WTC11 (cell line): ENCODE measurements around the gene RNF126. TPM values are rescaled to one million over a fixed set of nuclear protein-coding genes. Genes with fewer than 3 reads are reported as not detected.

Experiments used
- ATAC-seq: fragments of 200-7000 bp; cut with Tn5 transposase; 2 replicates; pipeline ENCODE4 v1.10.0; 2021; ENCODE audit warnings: mild to moderate bottlenecking, moderate library complexity
- CTCF ChIA-PET: fragments of 300-600 bp; sonication (Branson Sonifier 250); formaldehyde crosslinking; loops from one replicate; lab custom pipeline; 2021; ENCODE audit warnings: antibody characterized with exemption; lab: Charles Lee
- POLR2A ChIA-PET: fragments of 350-600 bp; sonication (Branson Sonifier 250); formaldehyde crosslinking; loops from one replicate; lab custom pipeline; 2021; ENCODE audit warnings: antibody characterized with exemption; lab: Charles Lee
- DNase-seq: peaks from one replicate; pipeline ENCODE4 v3.0.0; 2021; ENCODE audit warnings: low spot score
- H3K27ac Mint-ChIP-seq: 2 replicates; pipeline ENCODE4 v1.8.0; 2021; ENCODE audit warnings: mixed read lengths
- H3K27me3 Mint-ChIP-seq: 2 replicates; pipeline ENCODE4 v1.8.0; 2021; ENCODE audit warnings: low read depth, mild to moderate bottlenecking, moderate library complexity, mixed read lengths
- H3K36me3 Mint-ChIP-seq: 2 replicates; pipeline ENCODE4 v1.8.0; 2021; ENCODE audit warnings: mixed read lengths
- H3K4me1 Mint-ChIP-seq: 2 replicates; pipeline ENCODE4 v1.8.0; 2022; ENCODE audit warnings: mixed read lengths
- H3K4me3 Mint-ChIP-seq: 2 replicates; pipeline ENCODE4 v1.8.0; 2021; ENCODE audit warnings: mild to moderate bottlenecking, moderate library complexity, mixed read lengths
- H3K9me3 Mint-ChIP-seq: 2 replicates; pipeline ENCODE4 v1.8.0; 2021; ENCODE audit warnings: mixed read lengths
- ARID4B ChIP-seq: sonication (generic); formaldehyde crosslinking; IDR thresholded peaks from 2 replicates; pipeline ENCODE4 v1.8.0; 2023; ENCODE audit warnings: missing genetic modification reagents, mild to moderate bottlenecking, borderline replicate concordance
- ATF1 ChIP-seq: sonication (generic); formaldehyde crosslinking; IDR thresholded peaks from 2 replicates; pipeline ENCODE4 v1.8.1; 2023; ENCODE audit warnings: mild to moderate bottlenecking, moderate library complexity, missing genetic modification reagents
- CREB1 ChIP-seq: sonication (generic); formaldehyde crosslinking; IDR thresholded peaks from 2 replicates; pipeline ENCODE4 v1.8.0; 2023; ENCODE audit warnings: mild to moderate bottlenecking, missing genetic modification reagents
- E2F5 ChIP-seq: sonication (generic); formaldehyde crosslinking; IDR thresholded peaks from 2 replicates; pipeline ENCODE4 v1.8.1; 2022; ENCODE audit warnings: mild to moderate bottlenecking, moderate library complexity, missing genetic modification reagents
- ELF4 ChIP-seq: sonication (generic); formaldehyde crosslinking; IDR thresholded peaks from 2 replicates; pipeline ENCODE4 v1.8.1; 2022; ENCODE audit warnings: low read depth, mild to moderate bottlenecking, moderate library complexity, missing genetic modification reagents
- ESRRA ChIP-seq: sonication (generic); formaldehyde crosslinking; IDR thresholded peaks from 2 replicates; pipeline ENCODE4 v1.8.1; 2022; ENCODE audit warnings: mild to moderate bottlenecking, missing genetic modification reagents, borderline replicate concordance
- FOXK1 ChIP-seq: sonication (generic); formaldehyde crosslinking; IDR thresholded peaks from 2 replicates; pipeline ENCODE4 v1.8.0; 2022; ENCODE audit warnings: mild to moderate bottlenecking, moderate library complexity, missing genetic modification reagents
- MLX ChIP-seq: sonication (generic); formaldehyde crosslinking; IDR thresholded peaks from 2 replicates; pipeline ENCODE4 v1.8.1; 2023; ENCODE audit warnings: mild to moderate bottlenecking, missing genetic modification reagents, moderate library complexity
- MXD4 ChIP-seq: fragments of 250-450 bp; sonication (Bioruptor Pico); IDR thresholded peaks from 2 replicates; pipeline ENCODE4 v1.8.0; 2021; ENCODE audit warnings: mild to moderate bottlenecking, moderate library complexity, borderline replicate concordance
- NFATC4 ChIP-seq: fragments of 250-450 bp; sonication (Bioruptor Pico); IDR thresholded peaks from 2 replicates; pipeline ENCODE4 v1.9.0; 2021; ENCODE audit warnings: mild to moderate bottlenecking
- NR1H2 ChIP-seq: sonication (generic); formaldehyde crosslinking; IDR thresholded peaks from 2 replicates; pipeline ENCODE4 v1.9.0; 2021; ENCODE audit warnings: mild to moderate bottlenecking, moderate library complexity, missing genetic modification reagents
- TCF7 ChIP-seq: sonication (generic); formaldehyde crosslinking; IDR thresholded peaks from 2 replicates; pipeline ENCODE4 v1.8.0; 2022; ENCODE audit warnings: mild to moderate bottlenecking, low read depth, missing genetic modification reagents, moderate library complexity
- TEAD1 ChIP-seq: sonication (generic); formaldehyde crosslinking; IDR thresholded peaks from 2 replicates; pipeline ENCODE4 v1.8.0; 2022; ENCODE audit warnings: mild to moderate bottlenecking, missing genetic modification reagents
- TEAD4 ChIP-seq: sonication (generic); formaldehyde crosslinking; IDR thresholded peaks from 2 replicates; pipeline ENCODE4 v1.8.0; 2022; ENCODE audit warnings: mild to moderate bottlenecking, missing genetic modification reagents
- ZNF281 ChIP-seq: sonication (generic); formaldehyde crosslinking; IDR thresholded peaks from 2 replicates; pipeline ENCODE4 v1.8.0; 2023; ENCODE audit warnings: mild to moderate bottlenecking, missing genetic modification reagents
- ZNF317 ChIP-seq: sonication (generic); formaldehyde crosslinking; IDR thresholded peaks from 2 replicates; pipeline ENCODE4 v1.8.1; 2023; ENCODE audit warnings: low read depth, mild to moderate bottlenecking, moderate library complexity, missing genetic modification reagents, borderline replicate concordance
- ZNF396 ChIP-seq: fragments of 250-450 bp; sonication (Bioruptor Pico); IDR thresholded peaks from 2 replicates; pipeline ENCODE4 v1.8.0; 2021; ENCODE audit warnings: mild to moderate bottlenecking, moderate library complexity, borderline replicate concordance
- ZNF512 ChIP-seq: sonication (generic); formaldehyde crosslinking; IDR thresholded peaks from 2 replicates; pipeline ENCODE4 v1.8.1; 2022; ENCODE audit warnings: missing genetic modification reagents, borderline replicate concordance
- ZNF532 ChIP-seq: fragments of 250-450 bp; sonication (Bioruptor Pico); IDR thresholded peaks from 2 replicates; pipeline ENCODE4 v1.9.0; 2021; ENCODE audit warnings: mild to moderate bottlenecking, borderline replicate concordance
- ZNF671 ChIP-seq: fragments of 250-450 bp; sonication (Bioruptor Pico); IDR thresholded peaks from 2 replicates; pipeline ENCODE4 v1.8.0; 2021; ENCODE audit warnings: mild to moderate bottlenecking
- total RNA-seq: library from RNA; stranded (reverse); gene quantifications from 3 replicates; pipeline ENCODE4 v1.2.3, GENCODE V29; 2021

RNF126 gene
- total RNA-seq, 1 experiment from 2014 or later: 84.4 TPM

GRCh38 chr19:648305-648704 lies 14.7 kb downstream of the RNF126 start:
- ChIA-PET POLR2A (no interaction called here), CTCF (no interaction called here)
- no peaks in the 10 kb centered on the region for H3K4me1 Mint-ChIP-seq
- no peak for ATAC-seq
- no peaks in the 10 kb centered on the region for H3K9me3 Mint-ChIP-seq
- TF ChIP-seq ZNF281 (CRISPR knock-in tag) (no peak), NFATC4 (no peak), CREB1 (CRISPR knock-in tag) (no peak), ELF4 (no peak), TEAD1 (CRISPR knock-in tag) (no peak), ARID4B (CRISPR knock-in tag) (no peak), ZNF532 (CRISPR knock-in tag) (no peak), TCF7 (CRISPR knock-in tag) (no peak), FOXK1 (CRISPR knock-in tag) (no peak), E2F5 (CRISPR knock-in tag) (no peak), TEAD4 (CRISPR knock-in tag) (no peak), MXD4 (no peak)
- H3K36me3 Mint-ChIP-seq: no peaks in the 10 kb centered on the region; the same call in 1 of the 2 replicates
- no peak overlapping the region for H3K4me3 Mint-ChIP-seq
- no peaks in the 10 kb centered on the region for H3K27me3 Mint-ChIP-seq
- DNase-seq: no peak
- no peak overlapping the region for H3K27ac Mint-ChIP-seq

- CTCF ChIA-PET: no interaction called here
- no peak for ATAC-seq
- Mint-ChIP-seq H3K27ac (no peak overlapping the region), H3K4me1 (no peaks in the 10 kb centered on the region), H3K9me3 (no peaks in the 10 kb centered on the region), H3K36me3 (no peaks in the 10 kb centered on the region; the same call in 1 of the 2 replicates), H3K4me3 (no peak overlapping the region), H3K27me3 (no peaks in the 10 kb centered on the region)
- POLR2A ChIA-PET: no interaction called here
- no peak for DNase-seq
- TF ChIP-seq ATF1 (CRISPR knock-in tag) (no peak), ZNF671 (CRISPR knock-in tag) (no peak), ZNF396 (no peak), FOXK1 (CRISPR knock-in tag) (no peak), ZNF512 (CRISPR knock-in tag) (no peak), MLX (no peak), NR1H2 (no peak), ZNF317 (CRISPR knock-in tag) (no peak), ESRRA (CRISPR knock-in tag) (no peak)
Observed at GRCh38 chr19:647566-648284, 15.3 kb downstream of the RNF126 start.
